Esophagus muscularis mucosa (tissue), 4 donors: ENCODE data around the gene FBXO7. TPM values are rescaled to one million over a fixed set of nuclear protein-coding genes. Genes with fewer than 3 reads are reported as not detected.

Experiments used
- DNase-seq: peaks from one replicate; pipeline ENCODE4 v3.0.0-alpha.2; 2017; ENCODE audit errors: extremely low spot score
- H3K27ac ChIP-seq, 4 donors: fragments of 200-600 bp; sonication (generic); replicated peaks in 1 of 4; 1 replicate in 3 of 4; 2 replicates in 1 of 4; pipeline ENCODE4 v1.5.1; 2016 to 2019; ENCODE audit warnings: mild to moderate bottlenecking in 1 of 4
- H3K27me3 ChIP-seq, 4 donors: fragments of 200-600 bp; sonication (generic); one replicate each; pipeline versions ENCODE4 v1.5.1 to v1.6.0; 2016 to 2019
- H3K36me3 ChIP-seq, 4 donors: fragments of 200-600 bp; sonication (generic); one replicate each; pipeline ENCODE4 v1.5.1; 2016 to 2019
- H3K4me1 ChIP-seq, 4 donors: fragments of 200-600 bp; sonication (generic); one replicate each; pipeline ENCODE4 v1.5.1; 2016 to 2019
- H3K4me3 ChIP-seq, 4 donors: fragments of 200-600 bp; sonication (generic); 1 replicate in 2 of 4; 2 replicates in 2 of 4; pipeline ENCODE4 v1.5.1; 2016 to 2019; ENCODE audit warnings: mild to moderate bottlenecking in 4 of 4, moderate library complexity in 1 of 4
- H3K9me3 ChIP-seq, 4 donors: fragments of 200-600 bp; sonication (generic); 1 replicate in 3 of 4; 2 replicates in 1 of 4; pipeline ENCODE4 v1.5.1; 2016 to 2019
- EP300 ChIP-seq: sonication (generic); formaldehyde crosslinking; IDR thresholded peaks from one replicate; pipeline ENCODE4 v1.6.1; 2017; ENCODE audit warnings: antibody characterized with exemption
- POLR2A ChIP-seq: fragments of 450-650 bp; IDR thresholded peaks from one replicate; pipeline ENCODE4 v1.6.1; 2017; ENCODE audit warnings: antibody characterized with exemption, moderate library complexity, mild to moderate bottlenecking, low read depth
- POLR2AphosphoS5 ChIP-seq, 2 donors: sonication (generic); formaldehyde crosslinking; IDR thresholded peaks; one replicate each; pipeline ENCODE4 v1.6.1; 2017; ENCODE audit warnings: antibody characterized with exemption in 2 of 2
- WGBS: methylation state at CpG from one replicate; pipeline ENCODE4 v1.1.5; 2018; 5-methylcytosine and 5-hydroxymethylcytosine counted together
- intact Hi-C: fragments of 100-400 bp; cut with DNase I; formaldehyde crosslinking; loops from one replicate; pipeline ENCODE4 v1.15.1; 2023
- total RNA-seq, 4 donors: library from RNA; depleted of rRNA; stranded (reverse); fragments of >200 nt; gene quantifications; one replicate each; pipeline versions ENCODE4 v1.1.0 to v1.2.1, GENCODE V29; 2016
- TF ChIP-seq, protein P1 (sequence below), 3 experiments: fragments of 200-600 bp in 2 of 3; fragments of 450-650 bp in 1 of 3; sonication (generic) in 2 of 3; IDR thresholded peaks; one replicate each; pipeline ENCODE4 v1.5.1; 2017 to 2019; ENCODE audit warnings: antibody characterized with exemption in 3 of 3, mild to moderate bottlenecking in 2 of 3, moderate library complexity in 1 of 3

The FBXO7 gene
- total RNA-seq, 4 donors from 2014 or later, result 73.6 to 91.4 (median 83.8) TPM

DNA sequence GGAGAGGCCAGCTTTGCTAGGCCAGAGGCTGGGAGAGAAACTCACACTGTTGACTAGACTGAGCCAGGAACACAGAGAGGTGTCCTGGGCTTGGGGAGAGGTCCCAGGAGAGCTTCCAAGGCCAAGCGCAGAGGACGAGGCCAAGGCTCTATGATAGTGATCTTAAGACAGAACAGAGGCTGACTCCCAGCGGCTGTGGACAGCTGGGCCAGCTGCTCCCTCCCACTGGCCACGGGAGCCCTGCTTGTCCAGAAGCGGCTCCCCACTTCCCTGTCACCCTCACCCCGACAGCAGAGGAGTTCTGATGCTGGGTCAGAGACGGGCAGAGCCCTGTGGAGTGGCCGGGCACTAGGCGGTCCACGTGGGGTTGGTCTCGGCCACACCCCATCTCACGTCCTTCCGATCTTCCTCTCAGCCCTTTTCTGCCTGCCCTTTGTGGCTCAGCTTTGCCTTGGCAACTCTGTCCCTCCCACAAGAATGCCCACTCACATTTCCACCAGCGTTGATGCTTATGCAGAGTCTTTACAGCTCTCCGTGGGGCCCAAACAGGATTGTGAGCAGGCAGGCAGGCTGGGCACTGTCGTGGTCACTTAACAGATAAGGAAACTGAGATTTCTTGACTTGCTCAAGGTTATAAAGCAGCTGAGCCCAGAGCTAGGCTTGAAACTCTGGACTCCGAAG lies 68.2 kb downstream of the FBXO7 start:
- Histone ChIP-seq H3K36me3 (no peaks in the 10 kb centered on the region), H3K9me3 (no peaks in the 10 kb centered on the region), H3K4me3 (no peak overlapping the region), H3K4me1 (peaks cover 36 to 51% (median 40%) of the 10 kb centered on the region in 4 donors), H3K27ac (peak overlapping the region; percentile 34 to 72 (median 64)), H3K27me3 (no peaks in the 10 kb centered on the region)
- TF ChIP-seq EP300 (no peak), POLR2AphosphoS5 (IDR thresholded peaks at IDR 0.05) (peak; percentile 36 to 55)
- TF ChIP-seq, protein P1, sequence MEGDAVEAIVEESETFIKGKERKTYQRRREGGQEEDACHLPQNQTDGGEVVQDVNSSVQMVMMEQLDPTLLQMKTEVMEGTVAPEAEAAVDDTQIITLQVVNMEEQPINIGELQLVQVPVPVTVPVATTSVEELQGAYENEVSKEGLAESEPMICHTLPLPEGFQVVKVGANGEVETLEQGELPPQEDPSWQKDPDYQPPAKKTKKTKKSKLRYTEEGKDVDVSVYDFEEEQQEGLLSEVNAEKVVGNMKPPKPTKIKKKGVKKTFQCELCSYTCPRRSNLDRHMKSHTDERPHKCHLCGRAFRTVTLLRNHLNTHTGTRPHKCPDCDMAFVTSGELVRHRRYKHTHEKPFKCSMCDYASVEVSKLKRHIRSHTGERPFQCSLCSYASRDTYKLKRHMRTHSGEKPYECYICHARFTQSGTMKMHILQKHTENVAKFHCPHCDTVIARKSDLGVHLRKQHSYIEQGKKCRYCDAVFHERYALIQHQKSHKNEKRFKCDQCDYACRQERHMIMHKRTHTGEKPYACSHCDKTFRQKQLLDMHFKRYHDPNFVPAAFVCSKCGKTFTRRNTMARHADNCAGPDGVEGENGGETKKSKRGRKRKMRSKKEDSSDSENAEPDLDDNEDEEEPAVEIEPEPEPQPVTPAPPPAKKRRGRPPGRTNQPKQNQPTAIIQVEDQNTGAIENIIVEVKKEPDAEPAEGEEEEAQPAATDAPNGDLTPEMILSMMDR (IDR thresholded peaks at IDR 0.05), result no peak
- intact Hi-C loops, result no loop called here
- 72% methylated on average over 15 of the region's 17 CpGs for WGBS
- DNase-seq, result no peak

DNA sequence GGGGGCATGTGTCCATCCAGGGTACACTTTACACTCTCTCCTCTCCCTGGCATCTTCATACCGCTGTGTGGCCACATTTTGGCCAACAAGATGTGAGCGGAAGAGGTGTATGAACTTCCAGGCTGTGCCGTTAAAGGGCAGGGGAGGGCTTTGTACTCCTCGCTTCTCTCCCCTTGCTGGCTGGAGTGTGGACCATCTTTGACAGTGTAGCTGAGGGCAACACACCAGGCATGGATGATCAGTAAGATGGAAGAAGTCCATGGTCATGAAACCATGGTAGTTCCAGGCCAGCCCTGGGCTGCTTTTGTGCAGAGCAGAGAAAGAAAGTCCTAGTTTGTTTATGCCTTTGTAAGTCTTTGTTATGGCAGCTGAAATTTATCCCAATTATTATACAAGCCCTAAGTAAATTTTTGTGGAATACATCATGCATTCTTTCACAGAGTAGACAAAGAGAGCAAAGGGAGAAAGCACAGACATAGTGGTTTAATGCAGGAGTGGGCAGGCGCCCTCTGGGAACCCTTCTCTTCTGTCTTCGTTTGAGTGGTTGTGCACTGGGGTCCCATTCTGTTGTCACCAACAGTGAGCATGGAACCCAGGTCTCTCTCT lies 70.4 kb downstream of the FBXO7 start:
- no peak for DNase-seq
- no peak overlapping the region for H3K4me3 ChIP-seq
- 82% methylated on average over 6 of the region's 6 CpGs for WGBS
- H3K4me1 ChIP-seq, result peaks cover 31 to 42% (median 40%) of the 10 kb centered on the region in 4 donors
- TF ChIP-seq POLR2A, result no peak
- TF ChIP-seq EP300, result no peak
- no peak for TF ChIP-seq POLR2AphosphoS5 (IDR thresholded peaks at IDR 0.05)
- TF ChIP-seq, protein P1 (IDR thresholded peaks at IDR 0.05), result no peak
- H3K27me3 ChIP-seq, result no peaks in the 10 kb centered on the region
- no peaks in the 10 kb centered on the region for H3K36me3 ChIP-seq
- intact Hi-C loops, result no loop called here
- peak overlapping the region in 2 of 4 donors; percentile 4 to 63 for H3K27ac ChIP-seq
- H3K9me3 ChIP-seq, result no peaks in the 10 kb centered on the region

DNA sequence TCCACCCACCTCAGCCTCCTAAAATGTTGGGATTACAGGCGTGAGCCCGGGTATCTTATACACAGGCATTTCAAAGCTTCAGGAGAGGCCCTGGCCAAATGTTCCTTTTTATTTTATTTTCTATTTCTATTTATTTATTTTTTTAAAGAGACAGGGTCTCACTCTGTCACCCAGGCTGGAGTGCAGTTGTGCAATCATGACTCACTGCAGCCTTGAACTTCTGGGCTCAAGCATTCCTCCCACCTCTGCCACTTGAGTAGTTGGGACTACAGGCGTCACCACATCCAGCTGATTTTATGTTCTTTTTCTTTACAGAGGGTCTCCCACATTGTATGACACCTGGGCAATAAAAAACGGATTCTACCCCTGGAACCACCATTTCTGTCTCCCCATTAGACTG lies 71.2 kb downstream of the FBXO7 start:
- H3K4me3 ChIP-seq, result no peak overlapping the region
- DNase-seq, result no peak
- 95% methylated on average over 4 of the region's 4 CpGs for WGBS
- no peaks in the 10 kb centered on the region for H3K36me3 ChIP-seq
- no peaks in the 10 kb centered on the region for H3K27me3 ChIP-seq
- H3K27ac ChIP-seq, result peak overlapping the region in 3 of 4 donors; percentile 28 to 63 (median 34)
- no peak for TF ChIP-seq POLR2A
- TF ChIP-seq EP300, result no peak
- TF ChIP-seq, protein P1 (IDR thresholded peaks at IDR 0.05), result no peak
- intact Hi-C loops, result no loop called here
- H3K9me3 ChIP-seq, result no peaks in the 10 kb centered on the region
- peaks cover 29 to 42% (median 39%) of the 10 kb centered on the region in 4 donors for H3K4me1 ChIP-seq

DNA sequence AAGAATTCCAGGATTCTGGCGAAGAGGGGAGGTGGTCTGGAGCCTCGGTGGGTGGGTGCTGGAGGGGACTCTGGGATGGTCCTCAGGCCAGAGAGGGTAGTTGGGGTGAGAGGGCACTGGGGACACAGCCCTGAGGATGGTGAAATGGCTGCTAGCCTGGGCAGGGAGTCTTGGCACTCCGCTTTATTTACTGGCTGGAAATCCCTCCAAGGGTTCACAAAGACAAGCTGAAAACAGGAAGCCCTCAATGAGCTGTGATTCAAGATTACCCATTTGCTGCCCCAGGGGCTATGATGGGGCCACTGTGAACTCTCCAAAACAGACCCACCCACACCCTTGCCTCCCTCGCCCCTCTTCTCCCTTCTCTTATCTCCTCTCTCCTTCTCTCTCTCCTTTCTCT lies 71.9 kb downstream of the FBXO7 start:
- intact Hi-C loops, result no loop called here
- Histone ChIP-seq H3K36me3 (no peaks in the 10 kb centered on the region), H3K4me3 (no peak overlapping the region), H3K27me3 (no peaks in the 10 kb centered on the region), H3K9me3 (no peaks in the 10 kb centered on the region), H3K4me1 (peaks cover 25 to 42% (median 39%) of the 10 kb centered on the region in 4 donors), H3K27ac (peak overlapping the region in 3 of 4 donors; percentile 28 to 63 (median 34))
- TF ChIP-seq, protein P1 (IDR thresholded peaks at IDR 0.05), result no peak
- no peak for TF ChIP-seq EP300
- TF ChIP-seq POLR2A, result no peak
- TF ChIP-seq POLR2AphosphoS5 (IDR thresholded peaks at IDR 0.05), result no peak
- WGBS, result 75% methylated on average over 4 of the region's 4 CpGs
- DNase-seq, result no peak
